ENCODE measurements around the gene TRPM6.
A peak's percentile ranks its signal among the peaks of the same experiment; 100 is the strongest.

Gene TRPM6

GRCh38 chr9:74784506-74784905, 103.2 kb downstream of the TRPM6 start:
- DNase-seq (ENCODE audit: low read depth), result no peak
- H3K4me3 ChIP-seq (ENCODE audit: low read depth, low read length), result no peak overlapping the region

- peak; percentile 29 for DNase-seq (ENCODE audit: low read depth)
- no peak overlapping the region for H3K4me3 ChIP-seq (ENCODE audit: low read depth, low read length)
These were observed 104.3 kb downstream of the TRPM6 start for GRCh38 chr9:74783408-74783807.

- DNase-seq (ENCODE audit: low read depth), result no peak
These were observed 110.4 kb downstream of the TRPM6 start for GRCh38 chr9:74777136-74777879.

GRCh38 chr9:74775396-74775795, 112.3 kb downstream of the TRPM6 start:
- DNase-seq (ENCODE audit: low read depth), result no peak
- no peak overlapping the region for H3K4me3 ChIP-seq (ENCODE audit: low read depth, low read length)

More at GRCh38 chr9:74777136-74777879, 110.4 kb downstream of the TRPM6 start:
- no peak overlapping the region for H3K4me3 ChIP-seq (ENCODE audit: low read depth, low read length)

- DNase-seq (ENCODE audit: low read depth), result peak; percentile 24
- no peak overlapping the region for H3K4me3 ChIP-seq (ENCODE audit: low read depth, low read length)
These were observed 113.7 kb downstream of the TRPM6 start for GRCh38 chr9:74773886-74774479.

GRCh38 chr9:74772121-74772520, 115.6 kb downstream of the TRPM6 start:
- no peak overlapping the region for H3K4me3 ChIP-seq (ENCODE audit: low read depth, low read length)
- no peak for DNase-seq (ENCODE audit: low read depth)

GRCh38 chr9:74771672-74772071, 116.0 kb downstream of the TRPM6 start:
- no peak overlapping the region for H3K4me3 ChIP-seq (ENCODE audit: low read depth, low read length)
- no peak for DNase-seq (ENCODE audit: low read depth)

GRCh38 chr9:74771262-74771585, 116.5 kb downstream of the TRPM6 start:
- H3K4me3 ChIP-seq (ENCODE audit: low read depth, low read length), result no peak overlapping the region
- no peak for DNase-seq (ENCODE audit: low read depth)

GRCh38 chr9:74770508-74771261, 117.0 kb downstream of the TRPM6 start:
- H3K4me3 ChIP-seq (ENCODE audit: low read depth, low read length), result no peak overlapping the region
- DNase-seq (ENCODE audit: low read depth), result no peak

GRCh38 chr9:74765481-74765971, 122.2 kb downstream of the TRPM6 start:
- no peak for DNase-seq (ENCODE audit: low read depth)

GRCh38 chr9:74762950-74763349, 124.8 kb downstream of the TRPM6 start:
- no peak overlapping the region for H3K4me3 ChIP-seq (ENCODE audit: low read depth, low read length)
- no peak for DNase-seq (ENCODE audit: low read depth)

More at GRCh38 chr9:74765481-74765971, 122.2 kb downstream of the TRPM6 start:
- no peak overlapping the region for H3K4me3 ChIP-seq (ENCODE audit: low read depth, low read length)

- DNase-seq (ENCODE audit: low read depth), result peak; percentile 94
These were observed 127.6 kb downstream of the TRPM6 start for GRCh38 chr9:74760031-74760700.

GRCh38 chr9:74755999-74756398, 131.7 kb downstream of the TRPM6 start:
- no peak overlapping the region for H3K4me3 ChIP-seq (ENCODE audit: low read depth, low read length)
- no peak for DNase-seq (ENCODE audit: low read depth)

More at GRCh38 chr9:74760031-74760700, 127.6 kb downstream of the TRPM6 start:
- H3K4me3 ChIP-seq (ENCODE audit: low read depth, low read length), result no peak overlapping the region

GRCh38 chr9:74755355-74755754, 132.4 kb downstream of the TRPM6 start:
- H3K4me3 ChIP-seq (ENCODE audit: low read depth, low read length), result no peak overlapping the region
- DNase-seq (ENCODE audit: low read depth), result no peak

GRCh38 chr9:74753650-74754049, 134.1 kb downstream of the TRPM6 start:
- DNase-seq (ENCODE audit: low read depth), result no peak
- no peak overlapping the region for H3K4me3 ChIP-seq (ENCODE audit: low read depth, low read length)

GRCh38 chr9:74748966-74749365, 138.8 kb downstream of the TRPM6 start:
- DNase-seq (ENCODE audit: low read depth), result no peak
- no peak overlapping the region for H3K4me3 ChIP-seq (ENCODE audit: low read depth, low read length)

GRCh38 chr9:74742792-74743730, 144.7 kb downstream of the TRPM6 start:
- no peak for DNase-seq (ENCODE audit: low read depth)
- H3K4me3 ChIP-seq (ENCODE audit: low read depth, low read length), result no peak overlapping the region

- DNase-seq (ENCODE audit: low read depth), result no peak
- H3K4me3 ChIP-seq (ENCODE audit: low read depth, low read length), result no peak overlapping the region
These were observed 145.4 kb downstream of the TRPM6 start for GRCh38 chr9:74742191-74742790.
